Liver (tissue), 9 donors: ENCODE measurements around the gene PEX5. TPM values are rescaled to one million over a fixed set of nuclear protein-coding genes. Genes with fewer than 3 reads are reported as not detected.

Experiments
- DNase-seq: peaks from one replicate; pipeline ENCODE4 v3.0.0-alpha.2; 2017; ENCODE audit warnings: low spot score
- H3K27ac ChIP-seq, 2 donors: one replicate each; pipeline ENCODE4 v1.7.0; 2013; ENCODE audit warnings: inconsistent platforms in 2 of 2, low read length in 2 of 2, control low read depth in 1 of 2, low read depth in 1 of 2, mild to moderate bottlenecking in 1 of 2
- H3K27me3 ChIP-seq, 4 donors: one replicate each; pipeline versions ENCODE4 v1.6.1 to v1.7.0; 2013; ENCODE audit warnings: low read length in 3 of 4, inconsistent platforms in 1 of 4, mild to moderate bottlenecking in 1 of 4, moderate library complexity in 1 of 4; ENCODE audit not compliant: control insufficient read depth in 4 of 4, insufficient read depth in 4 of 4
- H3K36me3 ChIP-seq, 4 donors: one replicate each; pipeline versions ENCODE4 v1.6.1 to v1.7.0; 2013; ENCODE audit warnings: low read length in 3 of 4, mild to moderate bottlenecking in 3 of 4, low read depth in 1 of 4, moderate library complexity in 1 of 4; ENCODE audit not compliant: control insufficient read depth in 4 of 4, insufficient read depth in 3 of 4
- H3K4me1 ChIP-seq, 4 donors: one replicate each; pipeline versions ENCODE4 v1.6.1 to v1.7.0; 2013; ENCODE audit warnings: low read length in 3 of 4, mild to moderate bottlenecking in 3 of 4, moderate library complexity in 1 of 4; ENCODE audit not compliant: control insufficient read depth in 4 of 4, insufficient read depth in 4 of 4
- H3K4me3 ChIP-seq, 3 donors: one replicate each; pipeline versions ENCODE4 v1.6.1 to v1.7.0; 2013; ENCODE audit warnings: low read length in 3 of 3, control low read depth in 1 of 3, low read depth in 1 of 3, mild to moderate bottlenecking in 1 of 3
- H3K9ac ChIP-seq, 2 donors: one replicate each; pipeline ENCODE4 v1.7.0; 2013; ENCODE audit warnings: low read length in 2 of 2, mild to moderate bottlenecking in 2 of 2, moderate library complexity in 2 of 2, control low read depth in 1 of 2, low read depth in 1 of 2
- H3K9me3 ChIP-seq, 4 donors: one replicate each; pipeline versions ENCODE4 v1.6.1 to v1.7.0; 2013; ENCODE audit warnings: low read length in 3 of 4; ENCODE audit not compliant: control insufficient read depth in 4 of 4
- ATF3 ChIP-seq: IDR thresholded peaks from 2 replicates; pipeline ENCODE4 v1.6.1; 2016; ENCODE audit warnings: antibody characterized with exemption
- CTCF ChIP-seq: fragments of 150-350 bp; IDR thresholded peaks from 2 replicates; pipeline ENCODE4 v1.5.1; 2017; ENCODE audit warnings: improper control_type of control experiment, low read depth, low read length; ENCODE audit not compliant: missing input control
- EGR1 ChIP-seq, 2 donors: IDR thresholded peaks; 2 replicates each; pipeline ENCODE4 v1.6.1; 2016 to 2018; ENCODE audit warnings: antibody characterized with exemption in 2 of 2, low read depth in 2 of 2
- FOXA1 ChIP-seq: IDR thresholded peaks from 2 replicates; pipeline ENCODE4 v1.6.1; 2016; ENCODE audit warnings: antibody characterized with exemption
- FOXA2 ChIP-seq: IDR thresholded peaks from 2 replicates; pipeline ENCODE4 v1.6.1; 2016; ENCODE audit warnings: antibody characterized with exemption
- GABPA ChIP-seq, 2 donors: IDR thresholded peaks in 1 of 2; conservative IDR thresholded peaks in 1 of 2; 2 replicates each; pipeline ENCODE4 v1.6.1; 2016; ENCODE audit warnings: antibody characterized with exemption in 2 of 2, mild to moderate bottlenecking in 1 of 2, moderate library complexity in 1 of 2
- HNF4A ChIP-seq, 2 donors: conservative IDR thresholded peaks; 2 replicates each; pipeline ENCODE4 v1.6.1; 2016; ENCODE audit warnings: antibody characterized with exemption in 2 of 2, mild to moderate bottlenecking in 2 of 2
- JUND ChIP-seq, 2 donors: IDR thresholded peaks; 2 replicates each; pipeline ENCODE4 v1.6.1; 2016; ENCODE audit warnings: antibody characterized with exemption in 2 of 2
- MAX ChIP-seq: IDR thresholded peaks from 2 replicates; pipeline ENCODE4 v1.6.1; 2016; ENCODE audit warnings: antibody characterized with exemption
- NR2F2 ChIP-seq: IDR thresholded peaks from 2 replicates; pipeline ENCODE4 v1.6.1; 2016; ENCODE audit warnings: antibody characterized with exemption
- RAD21 ChIP-seq, 2 donors: IDR thresholded peaks; 2 replicates each; pipeline ENCODE4 v1.6.1; 2016; ENCODE audit warnings: antibody characterized with exemption in 2 of 2, mild to moderate bottlenecking in 2 of 2
- SP1 ChIP-seq: IDR thresholded peaks from 2 replicates; pipeline ENCODE4 v1.6.1; 2018; ENCODE audit warnings: antibody characterized with exemption, mild to moderate bottlenecking
- TAF1 ChIP-seq: conservative IDR thresholded peaks from 2 replicates; pipeline ENCODE4 v1.6.1; 2016; ENCODE audit warnings: antibody characterized with exemption, mild to moderate bottlenecking
- YY1 ChIP-seq: IDR thresholded peaks from 2 replicates; pipeline ENCODE4 v1.6.1; 2016; ENCODE audit warnings: antibody characterized with exemption, mild to moderate bottlenecking
- WGBS: extraction: QIAGEN DNeasy Blood & Tissue Kit; methylation state at CpG from one replicate; pipeline ENCODE4 v1.1.7; 2013; 5-methylcytosine and 5-hydroxymethylcytosine counted together
- polyA plus RNA-seq, 2 donors: library from polyadenylated mRNA; stranded (reverse) in 1 of 2; unstranded in 1 of 2; fragments of 200-250 nt in 1 of 2; fragments of >200 nt in 1 of 2; fragmentation: Nextera tagmentation in 1 of 2; extraction: Ambion mirVana in 1 of 2; gene quantifications; one replicate each; pipeline versions ENCODE4 v1.2.1 to v1.2.3, GENCODE V29; 2013 to 2015
- total RNA-seq, 2 donors: library from RNA; depleted of rRNA; stranded (reverse); fragments of >200 nt; gene quantifications; one replicate each; pipeline ENCODE4 v1.2.3, GENCODE V29; 2014
- TF ChIP-seq, protein P1 (sequence below): IDR thresholded peaks from 2 replicates; pipeline ENCODE4 v1.6.1; 2016; ENCODE audit warnings: antibody characterized with exemption, mild to moderate bottlenecking
- TF ChIP-seq, protein P2 (sequence below): IDR thresholded peaks from 2 replicates; pipeline ENCODE4 v1.6.1; 2016; ENCODE audit warnings: antibody characterized with exemption
- donor health status: healthy.
- donor health status: healthy.
- donor health status: healthy.
- donor health status: healthy.
- donor health status: healthy.

PEX5 gene
- total and polyA plus RNA-seq, 4 donors = 5.7 to 37.9 (median 22.8) TPM

- H3K9ac ChIP-seq = no peak overlapping the region
- TF ChIP-seq GABPA (IDR thresholded peaks at IDR 0.05 in 1 of 2, conservative IDR thresholded peaks at IDR 0.05 in 1 of 2) (no peak), FOXA2 (no peak), JUND (IDR thresholded peaks at IDR 0.05) (no peak), YY1 (no peak), SP1 (no peak), FOXA1 (no peak), RAD21 (IDR thresholded peaks at IDR 0.05) (no peak), CTCF (no peak), ATF3 (no peak), HNF4A (conservative IDR thresholded peaks at IDR 0.05) (no peak), NR2F2 (no peak), MAX (no peak), TAF1 (no peak), EGR1 (IDR thresholded peaks at IDR 0.05; ENCODE audit: low read depth in 2 of 2) (no peak)
- TF ChIP-seq, protein P1, sequence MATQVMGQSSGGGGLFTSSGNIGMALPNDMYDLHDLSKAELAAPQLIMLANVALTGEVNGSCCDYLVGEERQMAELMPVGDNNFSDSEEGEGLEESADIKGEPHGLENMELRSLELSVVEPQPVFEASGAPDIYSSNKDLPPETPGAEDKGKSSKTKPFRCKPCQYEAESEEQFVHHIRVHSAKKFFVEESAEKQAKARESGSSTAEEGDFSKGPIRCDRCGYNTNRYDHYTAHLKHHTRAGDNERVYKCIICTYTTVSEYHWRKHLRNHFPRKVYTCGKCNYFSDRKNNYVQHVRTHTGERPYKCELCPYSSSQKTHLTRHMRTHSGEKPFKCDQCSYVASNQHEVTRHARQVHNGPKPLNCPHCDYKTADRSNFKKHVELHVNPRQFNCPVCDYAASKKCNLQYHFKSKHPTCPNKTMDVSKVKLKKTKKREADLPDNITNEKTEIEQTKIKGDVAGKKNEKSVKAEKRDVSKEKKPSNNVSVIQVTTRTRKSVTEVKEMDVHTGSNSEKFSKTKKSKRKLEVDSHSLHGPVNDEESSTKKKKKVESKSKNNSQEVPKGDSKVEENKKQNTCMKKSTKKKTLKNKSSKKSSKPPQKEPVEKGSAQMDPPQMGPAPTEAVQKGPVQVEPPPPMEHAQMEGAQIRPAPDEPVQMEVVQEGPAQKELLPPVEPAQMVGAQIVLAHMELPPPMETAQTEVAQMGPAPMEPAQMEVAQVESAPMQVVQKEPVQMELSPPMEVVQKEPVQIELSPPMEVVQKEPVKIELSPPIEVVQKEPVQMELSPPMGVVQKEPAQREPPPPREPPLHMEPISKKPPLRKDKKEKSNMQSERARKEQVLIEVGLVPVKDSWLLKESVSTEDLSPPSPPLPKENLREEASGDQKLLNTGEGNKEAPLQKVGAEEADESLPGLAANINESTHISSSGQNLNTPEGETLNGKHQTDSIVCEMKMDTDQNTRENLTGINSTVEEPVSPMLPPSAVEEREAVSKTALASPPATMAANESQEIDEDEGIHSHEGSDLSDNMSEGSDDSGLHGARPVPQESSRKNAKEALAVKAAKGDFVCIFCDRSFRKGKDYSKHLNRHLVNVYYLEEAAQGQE = no peak
- TF ChIP-seq, protein P2, sequence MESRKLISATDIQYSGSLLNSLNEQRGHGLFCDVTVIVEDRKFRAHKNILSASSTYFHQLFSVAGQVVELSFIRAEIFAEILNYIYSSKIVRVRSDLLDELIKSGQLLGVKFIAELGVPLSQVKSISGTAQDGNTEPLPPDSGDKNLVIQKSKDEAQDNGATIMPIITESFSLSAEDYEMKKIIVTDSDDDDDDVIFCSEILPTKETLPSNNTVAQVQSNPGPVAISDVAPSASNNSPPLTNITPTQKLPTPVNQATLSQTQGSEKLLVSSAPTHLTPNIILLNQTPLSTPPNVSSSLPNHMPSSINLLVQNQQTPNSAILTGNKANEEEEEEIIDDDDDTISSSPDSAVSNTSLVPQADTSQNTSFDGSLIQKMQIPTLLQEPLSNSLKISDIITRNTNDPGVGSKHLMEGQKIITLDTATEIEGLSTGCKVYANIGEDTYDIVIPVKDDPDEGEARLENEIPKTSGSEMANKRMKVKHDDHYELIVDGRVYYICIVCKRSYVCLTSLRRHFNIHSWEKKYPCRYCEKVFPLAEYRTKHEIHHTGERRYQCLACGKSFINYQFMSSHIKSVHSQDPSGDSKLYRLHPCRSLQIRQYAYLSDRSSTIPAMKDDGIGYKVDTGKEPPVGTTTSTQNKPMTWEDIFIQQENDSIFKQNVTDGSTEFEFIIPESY = no peak
- H3K27me3 ChIP-seq = no peaks in the 10 kb centered on the region
Measured at GRCh38 chr12:7203109-7203508, 13.6 kb downstream of the PEX5 start.

DNA sequence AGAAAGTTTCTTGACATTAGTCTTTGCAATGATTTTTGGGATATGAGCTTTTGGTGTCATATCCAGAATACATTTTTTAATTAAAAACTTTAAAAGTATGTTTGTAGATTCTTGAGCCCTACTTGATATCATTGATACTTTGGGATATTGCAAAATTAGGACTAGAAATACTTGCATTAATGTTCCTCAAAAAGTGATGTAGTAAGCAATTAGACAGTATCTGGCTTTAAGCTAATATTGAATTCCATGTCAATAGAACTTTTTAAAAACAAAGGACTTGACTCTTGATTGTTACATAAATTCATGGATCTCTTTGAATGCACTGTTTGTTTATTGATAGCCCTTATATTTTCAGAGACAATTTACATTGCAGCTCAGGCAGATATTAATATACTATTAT lies 15.6 kb downstream of the PEX5 start:
- Histone ChIP-seq H3K36me3 (peaks cover 4 to 75% (median 47%) of the 10 kb centered on the region in 4 donors), H3K27me3 (no peaks in the 10 kb centered on the region), H3K4me3 (no peak overlapping the region), H3K4me1 (no peaks in the 10 kb centered on the region), H3K9me3 (no peaks in the 10 kb centered on the region), H3K27ac (no peak overlapping the region), H3K9ac (no peak overlapping the region)
- TF ChIP-seq SP1 (no peak), YY1 (no peak)
- DNase-seq = no peak

More at GRCh38 chr12:7203109-7203508, 13.6 kb downstream of the PEX5 start:
- Histone ChIP-seq H3K36me3 (peaks cover 4 to 55% (median 33%) of the 10 kb centered on the region in 4 donors), H3K4me1 (peaks cover 0 to 2% (median under 1%) of the 10 kb centered on the region in 4 donors), H3K4me3 (no peak overlapping the region), H3K9me3 (no peaks in the 10 kb centered on the region), H3K27ac (no peak overlapping the region)
- WGBS = 97% methylated on average over 4 of the region's 4 CpGs
- DNase-seq = no peak
